SHP77 treated with DMSO at 0.1 percent for 48 hours (cell line): Measurements from ENCODE around the gene LRMDA.
"Not testable (repeated sequence)": the region's sequence is repeated elsewhere in the genome, so short reads cannot be mapped to it uniquely, and the experiment has no call there.

Source experiments
- DNase-seq: peaks from one replicate; lab custom pipeline; 2025; lab: John Stamatoyannopoulos, UW

Gene LRMDA

DNA sequence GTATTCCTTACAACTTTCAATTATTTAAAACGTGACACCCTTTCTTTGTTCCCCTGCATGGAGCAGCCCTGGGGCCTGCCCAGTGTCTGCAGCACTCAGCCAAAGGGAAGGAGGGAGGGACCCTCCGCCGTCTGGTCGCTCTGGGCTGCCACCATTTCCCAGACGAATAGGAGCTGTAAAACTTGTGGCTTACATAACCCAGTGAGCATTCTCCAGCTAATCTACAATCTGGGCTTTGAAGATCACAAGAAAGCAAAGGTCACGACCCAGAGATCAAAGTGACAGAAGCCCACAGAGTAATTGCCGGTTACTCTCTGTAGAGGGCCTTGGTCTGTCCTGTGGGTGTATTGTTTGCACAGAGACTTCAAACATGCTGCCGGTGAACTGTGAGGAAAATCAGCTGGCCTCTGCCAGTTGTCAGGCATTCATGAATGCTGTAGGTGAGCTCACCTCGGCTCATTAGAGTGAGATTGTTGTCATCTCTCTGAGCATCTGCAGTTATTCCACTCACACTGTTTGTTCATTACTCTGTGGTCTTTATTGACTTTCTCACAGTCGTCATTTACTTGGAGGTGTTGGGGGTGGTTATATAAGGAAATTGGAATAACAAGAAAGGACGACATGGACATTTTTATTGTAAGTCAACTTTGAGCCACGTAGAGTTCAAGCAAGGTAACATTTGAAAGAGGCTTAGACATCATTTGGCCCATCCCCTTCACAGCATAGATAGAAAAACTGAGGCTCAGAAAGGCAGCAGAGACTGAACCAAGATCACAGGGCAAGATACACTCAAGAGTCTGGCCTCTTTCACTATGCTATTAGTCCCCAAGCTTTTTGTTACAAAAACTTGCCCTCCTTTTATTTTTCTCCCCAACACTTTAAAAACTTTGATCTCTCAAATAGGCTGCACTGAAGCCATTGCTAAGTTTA is 619.8 kb downstream of the LRMDA start:
- DNase-seq: peak; percentile 1

DNA sequence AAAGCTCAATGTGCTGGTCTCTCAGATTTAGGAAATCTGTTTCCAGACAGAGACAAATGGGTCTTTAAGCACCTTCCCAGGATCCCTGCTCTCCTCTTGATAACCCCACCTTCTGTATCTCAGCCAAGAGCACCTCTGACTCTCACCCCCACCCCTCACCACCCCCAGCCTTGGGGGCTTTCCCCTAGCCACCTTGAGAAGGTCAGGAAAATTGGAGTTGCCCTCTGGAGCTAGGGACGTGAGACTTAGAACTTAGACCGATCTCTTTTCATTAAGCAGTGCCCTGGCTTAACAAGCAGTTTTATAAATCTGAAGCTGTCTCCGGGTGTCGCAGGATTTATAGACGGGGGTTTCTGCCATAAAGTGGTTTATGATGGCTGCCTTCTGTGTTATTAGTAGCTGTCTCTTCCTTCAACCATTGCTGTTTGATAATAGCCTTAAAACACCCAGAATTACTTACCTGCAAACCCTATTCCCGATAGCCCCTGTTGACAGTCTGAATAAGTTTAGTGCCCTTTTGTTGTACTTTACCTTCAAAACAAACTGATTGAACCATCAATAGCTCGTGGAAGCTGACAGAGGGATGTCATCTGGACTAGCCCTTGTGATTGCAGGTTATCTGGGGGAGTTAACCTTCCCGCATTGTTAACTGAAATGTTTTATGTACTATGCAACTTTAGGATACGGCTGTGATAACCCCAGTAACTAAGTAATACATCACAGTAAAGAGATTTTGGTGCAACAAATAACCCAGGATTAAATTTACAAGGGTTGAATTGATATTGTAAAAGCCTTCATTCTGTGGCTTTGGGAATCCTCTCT is 621.5 kb downstream of the LRMDA start:
- no peak for DNase-seq

DNA sequence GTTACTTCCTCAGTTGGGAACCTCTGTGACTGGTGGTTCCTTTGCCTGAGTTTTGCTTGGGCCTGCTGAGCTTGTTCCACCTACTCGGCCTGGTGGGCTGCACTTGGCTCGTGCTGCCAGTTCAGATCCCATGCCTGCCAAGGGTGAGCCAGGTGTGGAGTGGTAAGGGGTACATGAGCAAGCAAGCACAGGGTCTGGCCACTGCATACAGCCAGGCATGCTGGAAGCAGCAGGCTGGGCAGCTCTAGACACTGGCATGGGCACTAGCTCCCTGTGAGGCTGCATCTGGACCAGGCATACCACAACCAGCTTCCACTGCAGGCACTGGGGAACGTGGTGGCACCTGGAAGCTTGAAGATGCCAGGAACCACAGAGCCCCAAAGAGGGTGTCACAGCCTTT is 624.0 kb downstream of the LRMDA start:
- DNase-seq: no peak

DNA sequence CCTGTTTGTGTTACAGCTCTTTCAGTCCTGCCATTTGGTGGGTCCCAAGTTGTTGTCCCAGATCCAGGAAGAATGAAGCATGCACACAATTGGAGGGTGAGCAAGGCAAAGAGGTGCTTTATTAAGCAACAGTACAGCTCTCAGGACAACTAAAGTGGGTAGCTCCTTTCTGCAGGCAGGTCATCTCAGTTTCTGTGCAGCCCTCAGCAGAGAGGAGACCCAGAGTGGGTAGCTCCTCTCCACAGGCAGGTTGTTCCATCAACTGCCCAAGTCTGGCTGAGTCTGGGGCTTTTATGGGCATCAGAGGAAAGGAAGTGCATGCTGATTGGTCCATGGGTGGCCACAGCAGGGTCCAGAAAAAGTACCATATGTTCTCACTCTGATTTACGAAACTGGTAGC is 624.5 kb downstream of the LRMDA start:
- DNase-seq: no peak

DNA sequence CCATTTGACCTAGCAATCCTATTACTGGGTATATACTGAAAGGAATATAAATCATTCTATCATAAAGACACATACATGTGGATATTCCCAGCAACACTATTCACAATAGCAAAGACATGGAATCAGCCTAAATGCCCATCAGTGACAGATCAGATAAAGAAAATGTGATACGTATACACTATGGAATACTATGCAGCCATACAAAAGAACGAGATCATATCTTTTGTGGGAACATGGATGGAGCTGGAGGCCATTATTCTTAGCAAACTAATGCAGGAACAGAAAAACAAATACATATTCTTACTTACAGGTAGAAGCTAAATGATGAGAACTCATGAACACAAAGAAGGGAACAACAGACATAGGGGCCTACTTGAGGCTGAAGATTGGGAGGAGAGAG is 629.6 kb downstream of the LRMDA start:
- DNase-seq: not testable (repeated sequence)

DNA sequence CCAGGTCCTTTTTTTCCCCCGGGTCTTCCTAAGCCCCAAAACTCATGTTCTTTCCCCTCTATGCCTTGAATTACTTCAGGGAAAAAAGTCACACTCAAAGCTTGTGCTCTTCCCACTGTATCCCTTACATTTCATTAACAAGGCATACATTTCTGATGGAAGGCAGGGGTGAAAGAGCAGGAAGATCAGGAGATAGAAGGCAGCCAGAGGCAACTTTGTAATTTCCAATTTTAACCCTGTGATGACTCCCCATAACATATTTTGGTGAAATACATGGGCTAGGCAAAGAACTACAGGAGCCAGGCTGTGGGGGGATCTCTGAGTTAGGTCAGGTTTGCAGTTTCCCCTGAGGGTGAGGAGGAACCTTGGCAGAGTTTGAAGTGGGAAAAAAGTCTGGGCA is 635.0 kb downstream of the LRMDA start:
- DNase-seq: no peak

DNA sequence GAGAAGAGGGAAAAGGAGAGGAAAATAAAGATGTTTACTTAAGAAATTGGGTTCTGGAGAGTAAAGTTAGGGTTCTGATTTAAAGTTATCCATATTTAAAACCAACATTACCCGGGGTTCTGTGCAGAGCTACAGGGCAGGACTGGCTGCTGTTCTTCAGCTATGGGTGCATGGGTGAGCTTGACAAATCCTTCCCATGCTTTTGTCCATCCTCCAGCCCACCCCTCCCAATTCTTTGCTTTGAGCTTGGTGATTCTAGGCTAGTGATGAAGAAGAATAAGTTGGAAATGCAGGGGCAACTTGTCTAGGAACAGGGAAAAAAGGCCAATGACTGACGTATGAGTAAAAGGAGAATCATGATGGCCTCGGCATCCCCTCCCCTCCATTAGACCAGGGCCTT is 636.0 kb downstream of the LRMDA start:
- DNase-seq: no peak

DNA sequence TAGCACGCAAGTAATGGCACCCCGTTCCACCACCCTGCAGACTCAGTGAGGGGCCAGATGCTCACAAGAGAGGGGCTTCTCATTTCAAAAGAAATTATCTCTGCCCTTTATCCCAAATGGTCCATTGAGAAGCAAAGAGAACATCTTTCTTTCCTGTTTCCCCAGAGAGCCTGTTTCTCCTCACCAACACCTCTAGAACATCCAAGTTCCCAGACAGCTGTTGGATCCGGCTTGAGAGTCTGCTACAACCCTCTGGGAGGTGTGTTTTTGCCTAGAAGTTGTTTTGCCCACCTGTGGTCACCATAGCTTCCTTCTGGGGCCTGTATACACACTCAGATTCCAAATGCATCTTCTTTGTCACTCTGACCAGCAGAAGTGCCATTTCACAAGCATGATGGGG is 637.4 kb downstream of the LRMDA start:
- DNase-seq: no peak

DNA sequence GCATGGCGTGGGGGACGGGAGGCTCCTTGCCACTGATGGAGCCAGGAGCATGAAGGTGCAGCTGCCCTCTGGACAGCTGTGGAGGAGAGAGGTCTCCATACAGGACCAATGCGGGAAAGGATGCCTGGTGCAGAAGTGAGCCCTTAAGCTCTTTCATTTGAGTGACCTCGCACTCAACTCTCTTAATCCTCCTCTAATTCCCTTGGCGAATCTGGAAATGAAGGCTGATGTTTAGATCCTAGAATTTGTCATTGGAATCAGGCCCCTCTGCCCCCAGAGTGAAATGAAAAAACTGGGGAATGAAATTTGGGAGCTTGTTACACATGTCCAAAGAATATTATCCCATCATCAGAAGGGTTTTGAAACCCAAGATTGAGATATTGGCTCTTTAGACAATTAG is 639.5 kb downstream of the LRMDA start:
- no peak for DNase-seq

DNA sequence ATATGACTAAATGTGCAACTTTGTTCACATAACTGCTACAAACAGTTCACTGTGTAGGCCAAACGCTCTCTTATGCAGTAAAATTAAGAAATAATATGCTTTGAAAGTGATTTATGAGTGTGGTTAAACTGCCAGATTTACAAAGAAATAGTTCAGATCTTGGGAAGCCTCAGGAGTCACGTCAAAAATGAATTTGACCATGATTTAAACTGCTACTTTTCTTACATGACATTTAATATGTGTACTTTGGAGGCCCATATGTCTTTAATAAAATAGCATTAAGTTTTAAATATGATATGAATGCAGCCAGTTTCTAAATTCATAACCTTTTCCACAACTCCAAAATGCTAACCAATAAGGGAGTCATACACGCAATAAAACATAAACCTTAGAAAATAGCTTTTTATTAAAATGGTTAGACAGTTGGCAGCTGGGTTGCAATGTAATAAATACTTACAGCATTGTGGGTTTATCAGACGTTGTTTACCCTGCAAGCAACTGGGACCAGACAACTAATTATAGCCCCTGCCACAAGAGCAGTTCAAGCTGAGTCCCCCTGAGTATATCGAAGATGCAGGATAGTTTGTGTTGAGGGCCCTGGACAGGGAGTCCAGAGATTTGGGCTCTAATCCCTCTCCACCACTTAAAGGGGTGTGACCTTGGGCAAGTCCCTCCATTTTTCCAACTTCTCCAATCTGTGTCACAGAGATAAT is 640.4 kb downstream of the LRMDA start:
- DNase-seq: no peak

DNA sequence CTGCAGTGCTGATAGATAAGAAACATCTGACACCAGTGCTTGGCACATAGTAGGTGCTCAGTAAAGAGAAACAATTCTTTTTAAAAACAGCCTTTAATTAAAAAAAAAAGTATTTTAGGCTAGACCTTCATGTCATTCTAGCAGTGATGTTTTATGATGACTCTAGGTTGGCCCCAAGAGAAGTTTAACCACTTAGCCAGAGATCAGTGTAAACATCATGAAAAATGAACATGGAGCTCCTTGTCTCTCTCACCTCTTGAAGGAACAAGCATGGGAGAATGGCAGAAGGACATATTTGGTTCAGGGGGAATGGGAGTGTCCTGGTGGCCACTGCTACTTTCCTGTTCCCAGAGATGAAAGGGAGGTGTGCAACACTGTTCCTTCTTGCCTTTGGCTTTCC is 641.0 kb downstream of the LRMDA start:
- no peak for DNase-seq

DNA sequence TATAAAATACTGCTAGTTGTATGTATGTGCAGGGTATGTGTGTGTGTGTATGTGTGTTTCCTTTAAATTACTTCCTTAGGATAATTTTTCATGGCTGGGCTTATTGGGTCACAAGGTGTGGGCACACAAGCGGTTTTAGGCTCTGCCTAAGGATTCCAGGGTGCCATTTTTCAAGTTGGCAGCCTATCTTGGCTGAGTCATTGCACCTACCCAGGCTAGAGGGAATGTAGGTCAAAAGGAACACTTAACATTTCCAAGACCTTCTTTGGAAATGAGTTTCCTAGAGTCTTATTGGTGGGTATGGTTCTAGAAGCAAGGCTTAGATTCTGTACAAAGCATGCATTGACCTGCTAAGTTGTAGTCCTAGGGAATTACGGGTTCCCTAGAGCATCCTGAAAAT is 642.1 kb downstream of the LRMDA start:
- no peak for DNase-seq

DNA sequence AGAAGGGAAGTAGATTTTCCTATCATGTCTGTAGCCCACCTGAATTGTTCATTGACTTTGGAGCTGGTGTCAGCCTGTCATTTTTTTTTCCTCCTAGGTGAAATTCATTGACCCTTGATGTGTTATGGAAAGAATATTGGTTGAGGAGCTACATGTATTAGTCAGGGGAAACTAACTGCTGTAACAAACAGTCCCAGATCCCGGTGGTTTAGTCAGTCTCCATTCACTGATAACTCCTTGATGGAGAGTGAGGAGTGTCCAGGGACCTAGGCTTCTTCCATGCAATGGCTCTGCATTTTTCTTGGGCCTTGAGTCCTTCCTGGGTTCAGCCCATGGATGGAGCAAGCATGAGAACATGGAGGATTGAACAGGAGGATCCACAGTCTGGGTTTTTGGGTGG is 643.2 kb downstream of the LRMDA start:
- DNase-seq: no peak

DNA sequence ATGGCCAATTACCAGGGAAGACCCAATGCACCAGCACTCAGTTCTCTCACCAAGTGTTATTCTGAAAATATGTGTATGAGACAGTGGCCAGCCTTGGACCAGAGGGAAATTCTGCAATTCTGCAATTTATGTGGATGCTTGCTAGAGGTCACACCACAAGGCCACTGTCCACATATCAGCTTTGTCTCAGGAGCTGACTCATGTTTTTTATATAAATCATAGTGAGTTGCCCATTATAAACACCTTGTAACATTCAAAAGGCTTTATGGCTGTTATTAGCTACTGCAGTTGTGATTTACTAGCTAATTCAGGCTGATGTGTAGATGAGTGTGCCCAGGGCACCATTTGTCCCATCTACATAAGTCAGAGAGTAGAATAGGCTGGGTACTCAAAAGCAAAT is 649.0 kb downstream of the LRMDA start:
- DNase-seq: no peak

DNA sequence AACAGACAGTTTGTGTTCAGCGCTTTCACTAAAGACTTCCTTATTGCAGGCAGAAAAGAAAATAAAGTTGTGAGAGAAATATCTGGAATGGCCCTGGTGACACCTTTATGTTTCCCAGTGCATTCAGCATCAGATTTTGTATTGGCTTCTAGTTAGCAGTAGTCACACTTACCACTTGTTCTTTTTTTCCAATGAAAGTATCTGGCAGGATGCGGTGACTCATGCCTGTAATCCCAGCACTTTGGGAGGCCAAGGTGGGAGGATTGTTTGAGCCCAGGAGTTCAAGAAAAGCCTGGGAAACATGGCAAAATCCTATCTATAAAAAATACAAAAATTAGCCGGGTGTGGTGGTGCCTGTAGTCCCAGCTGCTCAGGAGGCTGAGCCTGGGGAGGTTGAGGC is 649.6 kb downstream of the LRMDA start:
- no peak for DNase-seq

DNA sequence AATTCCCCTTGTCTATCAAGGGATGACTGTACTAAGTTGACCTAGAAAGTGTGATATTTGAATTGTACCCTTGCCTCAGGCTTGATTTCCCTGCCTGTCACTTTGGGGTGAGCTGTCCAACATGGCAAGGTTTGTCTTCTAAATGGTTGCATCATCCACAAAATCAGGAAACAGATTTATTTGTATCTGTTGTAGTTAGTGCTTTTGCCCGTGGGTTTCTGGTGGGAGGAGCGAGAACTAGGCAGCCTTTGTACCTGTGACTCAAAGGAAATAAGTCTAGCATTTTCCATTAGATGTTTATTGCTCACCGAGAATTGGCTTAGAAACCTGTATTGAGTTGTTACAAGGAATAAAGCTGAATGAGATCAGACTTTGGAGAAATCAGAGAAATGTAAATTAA is 650.8 kb downstream of the LRMDA start:
- DNase-seq: no peak

DNA sequence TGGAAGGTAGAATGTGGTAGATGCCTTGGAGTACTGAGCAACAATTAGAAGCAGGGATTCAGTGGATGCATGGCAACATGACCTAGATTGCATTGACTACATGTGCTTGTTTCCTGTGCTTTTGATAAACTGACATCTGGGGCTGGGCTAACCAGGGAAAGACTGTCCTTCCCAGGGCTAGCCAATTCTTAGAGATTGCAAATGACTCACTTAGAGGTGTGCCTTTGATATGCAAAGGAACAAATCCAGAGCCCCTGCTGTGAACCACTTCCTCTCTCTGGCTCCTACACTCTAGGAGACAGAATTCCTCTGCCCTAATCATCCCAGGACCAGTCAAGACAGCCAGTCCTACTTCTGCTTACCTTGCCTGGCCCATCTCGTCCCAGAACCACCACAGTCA is 651.5 kb downstream of the LRMDA start:
- no peak for DNase-seq

DNA sequence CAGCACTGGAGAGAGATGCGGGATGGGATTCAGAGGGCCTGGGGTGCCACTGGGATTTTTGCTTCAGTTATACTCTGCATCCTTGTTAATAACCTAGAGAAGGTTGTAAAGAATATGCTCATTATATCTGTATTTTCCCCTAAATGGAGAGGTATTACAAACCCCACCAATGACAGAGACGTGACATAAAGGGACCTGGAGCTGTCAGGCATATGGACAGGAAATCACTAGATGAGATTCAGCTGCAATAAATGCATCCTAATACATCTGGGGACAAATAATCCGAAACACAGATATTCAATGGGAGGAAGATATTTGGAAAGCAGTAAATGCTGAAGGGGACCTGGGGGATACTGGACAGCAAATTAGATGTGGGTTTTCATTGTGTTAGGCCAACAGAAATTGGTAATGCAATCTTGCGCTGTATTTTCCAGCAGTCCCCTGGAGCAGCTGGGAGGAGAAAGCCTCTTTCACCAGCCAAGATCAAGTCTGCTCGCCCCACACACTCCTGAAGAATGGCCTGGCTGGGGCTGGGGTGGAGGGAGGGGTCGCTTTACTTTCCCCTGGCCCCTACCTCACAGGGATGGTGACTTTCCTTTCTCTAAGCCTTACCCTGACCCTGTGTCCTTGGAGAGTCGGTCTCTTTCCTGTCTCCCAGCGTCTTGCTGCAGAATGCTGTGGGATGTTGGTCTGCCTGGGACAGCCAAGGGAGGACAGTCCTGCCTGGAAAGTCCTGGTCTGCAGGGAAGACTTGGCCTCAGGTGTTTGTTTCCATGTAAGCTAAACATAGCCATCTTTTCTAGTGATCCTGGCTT is 653.8 kb downstream of the LRMDA start:
- DNase-seq: no peak

DNA sequence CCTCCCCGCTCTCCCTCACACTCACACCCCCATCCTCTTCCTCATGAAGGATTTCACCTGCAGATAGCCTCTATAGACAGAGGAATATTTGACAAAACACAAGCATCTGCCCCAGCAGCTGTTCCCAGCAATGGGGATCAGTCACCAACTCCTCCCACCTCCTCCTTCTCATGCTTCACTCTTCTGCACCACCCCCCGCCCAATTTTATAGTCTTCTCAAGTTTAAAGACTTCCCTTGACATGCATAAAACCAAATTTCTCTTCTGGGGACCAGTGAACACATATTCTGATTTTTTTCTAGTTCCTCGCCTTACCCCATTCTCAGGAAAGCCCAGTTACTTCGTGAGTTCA is 654.4 kb downstream of the LRMDA start:
- no peak for DNase-seq

DNA sequence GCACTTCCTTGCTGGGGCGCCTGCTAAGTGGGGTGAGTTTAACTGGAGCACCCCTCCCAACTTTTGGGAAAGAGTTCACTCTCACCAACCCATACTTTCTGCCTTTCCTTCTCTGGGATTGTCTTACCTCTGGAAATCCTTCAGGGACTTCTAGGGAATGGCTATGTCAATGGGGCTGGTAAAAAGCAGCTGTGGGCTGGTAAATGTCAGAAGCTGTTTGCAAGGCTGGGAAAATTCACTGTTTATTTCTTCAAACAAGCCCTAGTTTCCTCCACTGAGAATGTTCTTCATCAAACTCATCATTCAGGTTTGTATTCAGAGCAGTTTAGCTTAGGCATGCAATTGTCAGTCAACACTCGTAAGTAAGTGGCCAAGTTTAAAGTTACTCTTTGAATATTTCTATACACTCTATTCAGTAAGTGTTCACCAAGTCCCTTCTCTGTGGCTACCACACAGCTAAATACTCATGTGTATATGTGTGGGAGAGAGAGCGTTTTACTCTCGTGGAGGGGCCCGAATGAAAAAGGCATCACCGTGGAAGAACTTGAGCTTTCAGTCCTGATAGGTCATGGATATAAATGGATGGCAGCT is 654.8 kb downstream of the LRMDA start:
- no peak for DNase-seq
